ENCODE results near the gene SCN1B.
A peak's percentile ranks its signal among the peaks of the same experiment; 100 is the strongest.

SCN1B gene

DNA sequence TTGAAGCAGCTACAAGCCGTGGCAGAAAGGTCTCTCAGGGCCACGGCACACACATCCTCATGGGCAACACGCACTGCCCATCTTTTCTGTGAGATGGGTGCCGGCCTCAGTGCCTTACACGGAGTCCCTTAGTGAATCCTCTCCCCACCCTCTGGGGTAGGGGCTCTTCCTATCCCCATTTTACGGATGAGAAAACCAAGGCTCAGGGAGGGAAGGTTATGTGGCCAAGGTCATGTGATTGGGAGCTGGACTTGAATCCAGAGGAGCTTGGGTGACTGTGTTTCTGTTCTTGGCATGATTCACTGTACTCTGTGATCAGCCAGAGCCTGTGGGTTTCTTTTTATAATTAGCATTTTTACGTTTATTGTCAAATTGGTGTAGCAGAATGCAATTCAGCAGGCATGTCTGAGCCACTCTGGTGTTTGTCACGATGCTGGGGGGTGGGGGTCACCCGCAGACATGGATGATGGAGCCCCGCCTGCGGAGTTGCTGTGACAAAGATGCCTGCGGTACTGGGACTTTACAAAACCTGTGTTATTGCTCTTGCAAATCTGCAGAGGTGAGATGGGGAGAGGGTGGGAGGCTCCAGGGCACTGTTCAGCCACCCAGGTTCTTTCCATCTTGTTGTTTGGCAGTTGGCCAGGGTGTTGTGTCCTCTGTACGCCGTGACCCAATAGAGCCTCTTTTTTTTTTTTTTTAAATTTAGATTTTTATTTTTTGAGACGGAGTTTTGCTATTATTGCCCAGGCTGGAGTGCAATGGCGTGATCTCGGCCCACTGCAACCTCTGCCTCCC lies 4.5 kb downstream of the SCN1B start:
- H3K4me1 ChIP-seq (ENCODE audit: control insufficient read depth, insufficient read depth, low read length) = peaks cover 3% of the 10 kb centered on the region
- no peaks in the 10 kb centered on the region for H3K9me3 ChIP-seq (ENCODE audit: control insufficient read depth, low read length)
- H3K36me3 ChIP-seq (ENCODE audit: control insufficient read depth, insufficient read depth, low read length) = no peaks in the 10 kb centered on the region
- peaks cover 19% of the 10 kb centered on the region for H3K27me3 ChIP-seq (ENCODE audit: control insufficient read depth, insufficient read depth, low read length)
- no peak overlapping the region for H3K4me3 ChIP-seq (ENCODE audit: low read length)
- no peak overlapping the region for H3K9ac ChIP-seq (ENCODE audit: low read length)

DNA sequence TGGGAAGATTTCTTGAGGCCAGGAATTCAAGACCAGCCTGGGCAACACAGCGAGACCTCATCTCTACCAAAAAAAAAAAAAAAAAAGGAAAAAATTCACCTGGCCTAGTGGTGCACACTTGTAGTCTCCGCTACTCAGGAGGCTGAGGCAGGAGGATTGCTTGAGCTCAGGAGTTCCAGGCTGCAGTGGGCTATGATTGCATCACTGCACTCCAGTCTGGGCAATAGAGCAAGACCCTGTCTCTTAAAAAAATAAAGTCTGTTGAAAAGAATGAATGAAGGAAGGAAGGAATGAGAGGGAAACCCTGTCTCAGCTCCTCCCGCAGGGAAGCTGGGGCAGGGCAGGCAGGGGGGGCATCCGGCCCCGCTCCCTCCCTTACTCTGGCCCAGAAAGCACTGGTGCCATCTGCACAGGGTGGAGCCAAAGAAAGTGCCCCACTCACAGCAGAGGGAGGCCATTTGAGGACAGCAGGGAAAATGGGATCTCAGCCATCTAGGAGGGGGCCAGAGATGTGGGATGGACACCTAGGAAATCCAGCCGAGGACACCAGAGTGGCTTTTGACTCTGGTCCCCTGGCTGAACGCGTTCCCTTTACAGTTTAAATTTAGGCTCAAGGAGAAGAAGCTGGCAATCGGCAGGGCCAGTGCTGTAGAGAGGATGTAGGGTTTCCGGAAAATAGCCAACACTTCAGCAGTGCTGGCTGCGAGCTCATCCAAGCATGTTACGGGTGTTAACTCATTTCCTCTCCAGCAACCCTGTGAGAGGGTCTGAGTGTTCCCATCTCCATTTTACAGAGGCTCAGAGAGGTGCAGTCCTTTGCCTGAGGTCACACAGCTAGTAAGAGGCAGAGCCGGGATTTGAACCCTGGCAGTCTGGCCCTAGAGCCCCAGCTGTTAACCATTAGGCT lies 7.7 kb downstream of the SCN1B start:
- Histone ChIP-seq H3K4me3 (ENCODE audit: low read length) (no peak overlapping the region), H3K9ac (ENCODE audit: low read length) (no peak overlapping the region), H3K27me3 (ENCODE audit: control insufficient read depth, insufficient read depth, low read length) (peaks cover 2% of the 10 kb centered on the region)

DNA sequence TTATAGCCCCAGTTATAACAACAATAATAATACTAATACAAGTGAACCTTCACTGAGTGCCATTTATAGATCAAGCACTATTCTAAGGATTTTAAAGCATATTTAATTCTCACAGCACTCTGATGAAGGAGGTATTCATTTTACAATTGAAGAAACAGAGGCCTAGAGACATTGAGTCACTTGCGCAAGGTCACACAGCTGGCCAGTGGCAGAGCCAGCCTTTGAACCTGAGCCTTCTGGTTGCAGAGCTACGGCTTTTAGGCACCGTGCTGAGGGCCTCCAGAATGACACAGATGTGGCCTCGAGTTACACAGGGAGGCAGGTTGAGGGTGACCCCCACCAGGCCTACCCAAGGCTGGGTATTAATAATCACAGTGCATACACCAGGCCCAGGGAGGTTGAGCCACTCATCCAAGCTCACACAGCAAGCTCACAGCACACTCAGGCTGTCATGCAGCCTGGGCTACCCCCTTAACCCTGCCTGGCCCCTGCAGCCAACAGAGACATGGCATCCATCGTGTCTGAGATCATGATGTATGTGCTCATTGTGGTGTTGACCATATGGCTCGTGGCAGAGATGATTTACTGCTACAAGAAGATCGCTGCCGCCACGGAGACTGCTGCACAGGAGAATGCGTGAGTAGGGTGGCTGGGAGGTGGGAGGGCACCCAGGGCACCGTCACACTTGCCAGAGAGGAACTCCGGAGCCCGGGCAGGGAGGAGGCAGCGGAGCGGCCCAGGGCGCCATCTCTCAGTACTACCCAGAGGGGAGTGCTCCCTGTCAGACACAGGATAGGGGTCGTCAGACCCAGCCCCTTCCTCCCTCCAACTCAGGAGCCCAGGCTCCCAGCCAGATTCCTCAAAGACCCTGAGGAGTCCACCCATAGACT lies 8.6 kb downstream of the SCN1B start:
- no peak overlapping the region for H3K4me3 ChIP-seq (ENCODE audit: low read length)
- no peaks in the 10 kb centered on the region for H3K9me3 ChIP-seq (ENCODE audit: control insufficient read depth, low read length)
- H3K9ac ChIP-seq (ENCODE audit: low read length) = no peak overlapping the region
- peaks cover 2% of the 10 kb centered on the region for H3K27me3 ChIP-seq (ENCODE audit: control insufficient read depth, insufficient read depth, low read length)
- H3K4me1 ChIP-seq (ENCODE audit: control insufficient read depth, insufficient read depth, low read length) = peaks cover 28% of the 10 kb centered on the region
- H3K36me3 ChIP-seq (ENCODE audit: control insufficient read depth, insufficient read depth, low read length) = no peaks in the 10 kb centered on the region

More for the DNA sequence above, 7.7 kb downstream of the SCN1B start:
- Histone ChIP-seq H3K4me1 (ENCODE audit: control insufficient read depth, insufficient read depth, low read length) (peaks cover 27% of the 10 kb centered on the region), H3K36me3 (ENCODE audit: control insufficient read depth, insufficient read depth, low read length) (no peaks in the 10 kb centered on the region), H3K9me3 (ENCODE audit: control insufficient read depth, low read length) (no peaks in the 10 kb centered on the region)

DNA sequence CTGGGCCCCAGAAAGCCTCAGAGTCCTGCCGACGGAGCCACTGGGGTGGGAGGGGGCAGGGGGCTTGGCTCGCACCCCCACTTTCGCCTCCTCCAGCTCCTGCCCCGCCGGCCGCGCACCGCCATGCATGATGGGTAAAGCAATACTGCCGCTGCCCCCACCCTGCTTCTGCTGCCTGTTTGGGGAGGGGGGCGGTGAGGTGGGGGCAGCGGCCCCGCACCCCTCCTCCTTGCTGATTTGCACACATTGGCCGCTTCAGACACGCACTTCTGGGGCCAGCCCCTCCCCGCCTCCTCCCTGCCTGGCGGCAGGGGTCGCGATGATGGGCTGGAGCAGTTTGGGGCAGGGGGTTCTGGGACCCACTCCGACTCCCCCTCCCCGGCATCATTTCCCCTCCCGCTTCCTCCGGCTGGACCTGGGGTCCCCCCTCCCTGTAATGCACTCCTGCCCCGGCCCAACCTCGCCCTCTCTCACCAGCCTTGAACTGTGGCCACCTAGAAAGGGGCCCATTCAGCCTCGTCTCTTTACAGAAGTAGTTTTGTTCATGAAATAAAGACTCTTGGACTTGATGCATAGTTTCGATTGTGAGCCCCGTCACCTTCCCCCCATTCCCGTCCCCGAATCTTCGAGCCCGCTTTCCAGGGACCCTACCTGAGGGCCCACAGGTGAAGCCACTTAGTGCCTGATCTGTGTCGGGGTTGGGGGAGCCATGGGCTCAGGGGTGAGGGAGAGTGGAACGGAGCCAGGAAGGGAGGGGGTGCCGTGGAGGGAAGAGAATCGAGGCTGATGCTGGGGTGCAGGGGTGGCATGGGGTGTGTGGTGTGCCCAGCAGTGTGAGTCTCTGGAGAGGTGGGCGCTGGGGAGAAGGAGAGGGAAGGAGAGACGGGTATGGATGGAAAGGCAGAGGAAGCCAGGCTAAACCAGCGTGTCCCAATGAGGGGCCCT lies 9.9 kb downstream of the SCN1B start:
- H3K4me1 ChIP-seq (ENCODE audit: control insufficient read depth, insufficient read depth, low read length) = peaks cover 28% of the 10 kb centered on the region
- H3K36me3 ChIP-seq (ENCODE audit: control insufficient read depth, insufficient read depth, low read length) = no peaks in the 10 kb centered on the region
- peaks cover 2% of the 10 kb centered on the region for H3K27me3 ChIP-seq (ENCODE audit: control insufficient read depth, insufficient read depth, low read length)
- H3K4me3 ChIP-seq (ENCODE audit: low read length) = no peak overlapping the region
- H3K9ac ChIP-seq (ENCODE audit: low read length) = peak overlapping the region; percentile 53
- H3K9me3 ChIP-seq (ENCODE audit: control insufficient read depth, low read length) = no peaks in the 10 kb centered on the region

DNA sequence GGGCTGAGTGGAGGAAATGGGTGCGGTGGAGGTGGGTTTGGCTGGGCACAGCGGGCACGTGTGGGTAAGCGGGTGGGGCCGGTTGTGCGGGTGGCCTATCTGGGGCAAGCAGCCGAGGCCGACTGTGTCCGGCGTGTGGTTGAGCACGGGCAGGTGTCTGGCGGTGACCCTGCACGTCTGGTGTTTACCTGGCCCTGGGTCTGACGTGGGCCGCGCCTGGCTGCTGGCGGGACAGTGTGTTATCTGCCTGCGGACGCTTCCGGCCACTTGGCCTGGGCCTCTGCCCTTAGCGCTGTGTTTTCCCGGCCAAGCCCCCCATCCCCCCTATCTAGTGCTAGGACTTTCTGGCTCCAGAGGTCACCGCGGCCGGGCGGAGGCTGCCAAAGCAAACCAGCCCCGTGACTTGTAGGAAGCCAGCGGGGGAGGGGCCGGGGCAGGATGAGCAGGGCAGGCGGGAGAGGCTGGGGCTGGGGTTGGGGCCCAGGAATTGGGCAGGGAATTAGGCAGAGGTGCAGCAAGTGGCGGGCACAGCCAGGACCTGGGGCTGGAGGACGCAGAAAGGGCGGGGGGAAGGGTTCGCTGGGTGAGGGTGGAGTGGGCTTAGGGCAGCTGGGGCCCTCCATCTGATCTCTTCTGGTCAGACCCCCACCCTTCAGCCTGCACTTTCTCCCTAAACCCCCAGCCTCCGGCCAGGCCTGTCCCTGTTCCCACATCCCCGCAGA lies 10.7 kb downstream of the SCN1B start:
- Histone ChIP-seq H3K4me3 (ENCODE audit: low read length) (no peak overlapping the region), H3K36me3 (ENCODE audit: control insufficient read depth, insufficient read depth, low read length) (no peaks in the 10 kb centered on the region), H3K27me3 (ENCODE audit: control insufficient read depth, insufficient read depth, low read length) (peaks cover 2% of the 10 kb centered on the region), H3K9me3 (ENCODE audit: control insufficient read depth, low read length) (no peaks in the 10 kb centered on the region), H3K9ac (ENCODE audit: low read length) (peak overlapping the region; percentile 53), H3K4me1 (ENCODE audit: control insufficient read depth, insufficient read depth, low read length) (peaks cover 28% of the 10 kb centered on the region)

DNA sequence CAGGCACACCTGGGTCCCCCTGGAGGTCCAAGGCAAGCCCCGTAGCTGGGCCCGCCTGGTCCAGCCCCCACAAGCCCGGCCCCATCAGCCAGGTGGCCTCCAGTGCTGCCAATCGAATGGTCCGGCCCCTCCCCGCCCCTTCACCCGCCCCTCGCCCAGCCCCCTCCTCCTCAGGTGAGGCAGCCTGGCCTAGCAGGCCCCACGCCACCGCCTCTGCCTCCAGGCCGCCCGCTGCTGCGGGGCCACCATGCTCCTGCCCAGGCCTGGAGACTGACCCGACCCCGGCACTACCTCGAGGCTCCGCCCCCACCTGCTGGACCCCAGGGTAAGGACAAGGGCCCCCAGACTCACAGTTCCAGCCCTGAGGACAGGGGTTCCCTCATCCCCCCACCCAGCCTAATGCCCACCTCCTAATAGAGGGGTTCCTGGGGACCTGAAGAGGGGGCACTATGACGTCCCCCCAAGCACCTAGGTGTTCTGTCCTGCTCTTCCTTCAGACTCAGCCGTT lies 11.3 kb downstream of the SCN1B start, which contains the start of gene HPN:
HPN (plus strand) TSS at position 174 of the 508 bp plus-strand sequence. CDS start 786 bp downstream, outside the sequence.
- H3K9me3 ChIP-seq (ENCODE audit: control insufficient read depth, low read length) = no peaks in the 10 kb centered on the region
- H3K9ac ChIP-seq (ENCODE audit: low read length) = peak within 1 kb of the TSS; percentile 53
- peaks cover 28% of the 10 kb centered on the region for H3K4me1 ChIP-seq (ENCODE audit: control insufficient read depth, insufficient read depth, low read length)
- H3K4me3 ChIP-seq (ENCODE audit: low read length) = no peak within 1 kb of the TSS
- no peaks in the 10 kb centered on the region for H3K36me3 ChIP-seq (ENCODE audit: control insufficient read depth, insufficient read depth, low read length)
- H3K27me3 ChIP-seq (ENCODE audit: control insufficient read depth, insufficient read depth, low read length) = peaks cover 2% of the 10 kb centered on the region

DNA sequence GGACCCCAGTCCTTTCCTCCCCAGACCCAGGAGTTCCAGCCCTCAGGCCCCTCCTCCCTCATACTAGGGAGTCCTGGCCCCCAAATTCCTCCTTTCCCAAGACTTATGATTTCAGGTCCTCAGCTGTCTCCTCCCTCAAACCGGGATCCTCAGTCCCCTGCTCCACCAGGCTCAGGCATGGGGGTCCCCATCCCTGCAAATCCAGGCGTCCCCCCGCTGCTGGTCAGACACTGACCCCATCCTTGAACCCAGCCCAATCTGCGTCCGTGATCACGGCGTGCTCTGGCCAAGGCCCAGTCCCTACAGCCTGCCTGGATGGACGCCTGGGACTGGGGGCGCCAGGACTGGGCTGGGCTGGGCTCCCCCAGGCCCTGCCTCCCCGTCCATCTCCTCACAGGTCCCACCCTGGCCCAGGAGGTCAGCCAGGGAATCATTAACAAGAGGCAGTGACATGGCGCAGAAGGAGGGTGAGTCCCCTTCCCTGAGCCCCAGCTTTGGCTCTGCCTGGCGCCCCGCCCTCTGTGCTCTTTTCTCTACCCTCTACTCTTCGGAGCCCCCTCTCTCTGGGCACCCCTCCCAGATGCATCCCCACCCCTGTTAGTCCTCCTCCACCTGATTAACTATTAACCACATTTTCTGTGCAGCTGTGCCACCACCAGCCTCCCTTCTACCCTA lies 11.9 kb downstream of the SCN1B start:
- Histone ChIP-seq H3K4me1 (ENCODE audit: control insufficient read depth, insufficient read depth, low read length) (peaks cover 28% of the 10 kb centered on the region), H3K36me3 (ENCODE audit: control insufficient read depth, insufficient read depth, low read length) (no peaks in the 10 kb centered on the region), H3K9me3 (ENCODE audit: control insufficient read depth, low read length) (no peaks in the 10 kb centered on the region), H3K9ac (ENCODE audit: low read length) (peak overlapping the region; percentile 53), H3K27me3 (ENCODE audit: control insufficient read depth, insufficient read depth, low read length) (peaks cover 2% of the 10 kb centered on the region), H3K4me3 (ENCODE audit: low read length) (no peak overlapping the region)

DNA sequence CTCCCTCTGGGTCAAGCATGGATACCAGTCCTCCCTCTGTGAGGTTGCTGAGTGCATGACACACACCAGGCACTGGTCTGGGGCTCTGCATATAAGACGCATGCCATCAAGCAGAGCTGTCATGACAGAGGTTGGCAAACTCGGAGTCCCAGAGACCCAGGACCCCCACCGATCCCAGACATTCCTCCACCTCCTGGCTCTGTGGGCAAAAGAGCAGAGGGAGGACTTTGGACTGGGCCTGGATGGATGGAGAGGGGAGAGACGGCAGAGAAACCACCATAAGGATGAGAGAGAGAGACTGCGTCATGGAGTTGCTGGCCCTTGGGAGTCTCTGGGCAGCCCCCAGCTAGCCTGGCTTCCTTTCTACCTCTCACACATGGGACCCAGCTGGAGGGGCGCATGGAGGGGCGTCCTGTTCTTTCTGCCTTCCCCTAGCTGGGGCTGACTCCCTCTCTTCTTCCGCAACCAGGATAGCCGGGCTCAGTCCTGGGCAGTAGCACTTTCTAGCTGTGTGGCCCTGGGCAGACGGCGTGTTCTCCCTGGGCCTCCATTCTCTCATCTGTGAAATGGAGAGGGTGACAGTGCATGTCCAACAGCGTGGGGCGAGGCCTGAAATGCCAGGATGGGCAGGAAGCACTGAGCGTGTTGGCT lies 12.8 kb downstream of the SCN1B start:
- no peak overlapping the region for H3K4me3 ChIP-seq (ENCODE audit: low read length)

DNA sequence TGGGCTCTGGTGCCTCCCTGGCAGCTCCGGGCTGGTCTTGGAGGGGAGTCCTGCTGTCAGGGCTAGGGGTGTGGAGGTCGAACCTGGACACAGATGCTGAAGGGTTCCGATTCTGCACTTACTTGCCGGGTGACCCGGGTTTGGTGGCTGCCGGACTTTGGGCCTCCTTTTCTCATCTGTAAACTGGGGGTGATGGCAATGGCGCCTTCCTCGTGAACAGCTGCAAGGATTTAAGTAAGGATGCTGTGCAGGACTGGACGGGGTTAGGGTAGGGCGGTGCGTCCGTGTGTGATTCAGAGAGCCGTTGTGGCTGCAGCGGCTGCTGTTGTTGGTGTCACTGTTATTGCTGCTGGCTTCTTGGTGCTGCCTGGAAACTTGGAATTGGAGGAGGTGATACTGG lies 13.6 kb downstream of the SCN1B start:
- peaks cover 28% of the 10 kb centered on the region for H3K4me1 ChIP-seq (ENCODE audit: control insufficient read depth, insufficient read depth, low read length)
- H3K27me3 ChIP-seq (ENCODE audit: control insufficient read depth, insufficient read depth, low read length) = peaks cover 2% of the 10 kb centered on the region
- no peak overlapping the region for H3K4me3 ChIP-seq (ENCODE audit: low read length)
- no peaks in the 10 kb centered on the region for H3K9me3 ChIP-seq (ENCODE audit: control insufficient read depth, low read length)
- no peak overlapping the region for H3K9ac ChIP-seq (ENCODE audit: low read length)
- H3K36me3 ChIP-seq (ENCODE audit: control insufficient read depth, insufficient read depth, low read length) = no peaks in the 10 kb centered on the region

More for the DNA sequence above, 12.8 kb downstream of the SCN1B start:
- peaks cover 28% of the 10 kb centered on the region for H3K4me1 ChIP-seq (ENCODE audit: control insufficient read depth, insufficient read depth, low read length)
- H3K27me3 ChIP-seq (ENCODE audit: control insufficient read depth, insufficient read depth, low read length) = peaks cover 2% of the 10 kb centered on the region
- H3K9ac ChIP-seq (ENCODE audit: low read length) = peak overlapping the region; percentile 53
- H3K9me3 ChIP-seq (ENCODE audit: control insufficient read depth, low read length) = no peaks in the 10 kb centered on the region
- H3K36me3 ChIP-seq (ENCODE audit: control insufficient read depth, insufficient read depth, low read length) = no peaks in the 10 kb centered on the region
